ENCODE results near the gene APBA2. TPM values are rescaled to one million over a fixed set of nuclear protein-coding genes. Genes with fewer than 3 reads are reported as not detected.

Gene APBA2
- total and polyA plus RNA-seq, 11 donors = 0.16 to 1.3 (median 0.40) TPM; not detected in 2

- H3K4me1 ChIP-seq = no peaks in the 10 kb centered on the region
- no peaks in the 10 kb centered on the region for H3K27me3 ChIP-seq
- no peak for ATAC-seq
- WGBS, 4 donors = 42 to 52% (median 48%) methylated on average over 7 to 11 of the region's 11 CpGs
- no peak for DNase-seq
- H3K9me3 ChIP-seq = no peaks in the 10 kb centered on the region
- no peaks in the 10 kb centered on the region for H3K36me3 ChIP-seq
- H3K4me3 ChIP-seq = no peak overlapping the region
- TF ChIP-seq POLR2A (IDR thresholded peaks at IDR 0.05) (no peak), CTCF (IDR thresholded peaks at IDR 0.05) (no peak)
- H3K27ac ChIP-seq = no peak overlapping the region
- intact Hi-C loops (cut with DNase I) = loop anchor here in 1 of 10 donors (10.0 kb wide), 1 partner anchor 190 kb away; no protein-coding TSS in a partner anchor
Measured at GRCh38 chr15:28904541-28905315, 19.0 kb downstream of the APBA2 start.

- TF ChIP-seq CTCF (IDR thresholded peaks at IDR 0.05) (no peak), POLR2A (IDR thresholded peaks at IDR 0.05) (no peak)
- H3K36me3 ChIP-seq = no peaks in the 10 kb centered on the region
- peaks cover 0 to 3% (median 0%) of the 10 kb centered on the region in 9 donors for H3K27me3 ChIP-seq
- WGBS, 4 donors = 88 to 92% (median 89%) methylated on average over 11 of the region's 11 CpGs
- no peaks in the 10 kb centered on the region for H3K4me1 ChIP-seq
- no peaks in the 10 kb centered on the region for H3K9me3 ChIP-seq
- no peak overlapping the region for H3K27ac ChIP-seq
- DNase-seq (no peak), ATAC-seq (no peak)
- intact Hi-C loops (cut with DNase I) = loop anchor here in 1 of 10 donors (10.0 kb wide), 1 partner anchor 187 kb away; no protein-coding TSS in a partner anchor
- H3K4me3 ChIP-seq = no peak overlapping the region
Measured at GRCh38 chr15:28907338-28907960, 21.7 kb downstream of the APBA2 start.

- 84 to 88% (median 86%) methylated on average over 7 of the region's 7 CpGs for WGBS, 4 donors
- ATAC-seq = no peak
- TF ChIP-seq POLR2A (IDR thresholded peaks at IDR 0.05) (no peak), CTCF (IDR thresholded peaks at IDR 0.05) (no peak)
- Histone ChIP-seq H3K9me3 (no peaks in the 10 kb centered on the region), H3K4me1 (no peaks in the 10 kb centered on the region), H3K27ac (no peak overlapping the region), H3K4me3 (no peak overlapping the region), H3K36me3 (no peaks in the 10 kb centered on the region), H3K27me3 (peaks cover 0 to 3% (median 0%) of the 10 kb centered on the region in 9 donors)
- DNase-seq = no peak
- intact Hi-C loops (cut with DNase I) = loop anchor here in 1 of 10 donors (10.0 kb wide), 1 partner anchor 185 kb away; no protein-coding TSS in a partner anchor
Measured at GRCh38 chr15:28909958-28910500, 24.3 kb downstream of the APBA2 start.

- no peak for TF ChIP-seq CTCF (IDR thresholded peaks at IDR 0.05)
- TF ChIP-seq POLR2A (IDR thresholded peaks at IDR 0.05) = no peak
- ATAC-seq (no peak), DNase-seq (no peak)
- H3K4me1 ChIP-seq = no peaks in the 10 kb centered on the region
- intact Hi-C loops (cut with DNase I) = no loop called here
- no peaks in the 10 kb centered on the region for H3K36me3 ChIP-seq
- WGBS, 4 donors = 44 to 56% (median 48%) methylated on average over 8 of the region's 8 CpGs
- H3K4me3 ChIP-seq = no peak overlapping the region
- H3K27ac ChIP-seq = no peak overlapping the region
- H3K9me3 ChIP-seq = no peaks in the 10 kb centered on the region
- H3K27me3 ChIP-seq = peaks cover 0 to 3% (median 0%) of the 10 kb centered on the region in 9 donors
Measured at GRCh38 chr15:28911310-28911931, 25.6 kb downstream of the APBA2 start.

Measured in heart left ventricle (tissue), 16 donors.